Measurements from ENCODE around the gene COL27A1.

COL27A1 gene

GRCh38 chr9:114168281-114169028 lies 13.1 kb downstream of the COL27A1 start:
- no peak for DNase-seq (ENCODE audit: low read depth)
- no peak overlapping the region for H3K4me3 ChIP-seq (ENCODE audit: low read depth, low read length)
- TF ChIP-seq MAX (IDR thresholded peaks at IDR 0.05; ENCODE audit: low read depth, low read length) (no peak), POLR2A (IDR thresholded peaks at IDR 0.05; ENCODE audit: extremely low read depth, insufficient read length) (no peak), MYC (IDR thresholded peaks at IDR 0.05; ENCODE audit: low read depth, low read length) (no peak), CTCF (IDR thresholded peaks at IDR 0.05; ENCODE audit: low read depth, low read length) (no peak)

GRCh38 chr9:114169029-114169951 lies 14.0 kb downstream of the COL27A1 start:
- H3K4me3 ChIP-seq (ENCODE audit: low read depth, low read length), result no peak overlapping the region
- TF ChIP-seq CTCF (IDR thresholded peaks at IDR 0.05; ENCODE audit: low read depth, low read length) (no peak), MAX (IDR thresholded peaks at IDR 0.05; ENCODE audit: low read depth, low read length) (no peak), MYC (IDR thresholded peaks at IDR 0.05; ENCODE audit: low read depth, low read length) (no peak), POLR2A (IDR thresholded peaks at IDR 0.05; ENCODE audit: extremely low read depth, insufficient read length) (no peak)
- DNase-seq (ENCODE audit: low read depth), result no peak

GRCh38 chr9:114169952-114170770 lies 14.8 kb downstream of the COL27A1 start:
- DNase-seq (ENCODE audit: low read depth), result no peak
- TF ChIP-seq POLR2A (IDR thresholded peaks at IDR 0.05; ENCODE audit: extremely low read depth, insufficient read length) (no peak), MYC (IDR thresholded peaks at IDR 0.05; ENCODE audit: low read depth, low read length) (no peak), MAX (IDR thresholded peaks at IDR 0.05; ENCODE audit: low read depth, low read length) (no peak), CTCF (IDR thresholded peaks at IDR 0.05; ENCODE audit: low read depth, low read length) (no peak)
- no peak overlapping the region for H3K4me3 ChIP-seq (ENCODE audit: low read depth, low read length)

GRCh38 chr9:114170771-114171461 lies 15.6 kb downstream of the COL27A1 start:
- TF ChIP-seq MAX (IDR thresholded peaks at IDR 0.05; ENCODE audit: low read depth, low read length), result no peak
- no peak for TF ChIP-seq CTCF (IDR thresholded peaks at IDR 0.05; ENCODE audit: low read depth, low read length)
- no peak for TF ChIP-seq POLR2A (IDR thresholded peaks at IDR 0.05; ENCODE audit: extremely low read depth, insufficient read length)
- TF ChIP-seq MYC (IDR thresholded peaks at IDR 0.05; ENCODE audit: low read depth, low read length), result no peak
- H3K4me3 ChIP-seq (ENCODE audit: low read depth, low read length), result no peak overlapping the region
- no peak for DNase-seq (ENCODE audit: low read depth)

GRCh38 chr9:114171500-114171899 lies 16.2 kb downstream of the COL27A1 start:
- H3K4me3 ChIP-seq (ENCODE audit: low read depth, low read length), result no peak overlapping the region
- no peak for TF ChIP-seq MYC (IDR thresholded peaks at IDR 0.05; ENCODE audit: low read depth, low read length)
- DNase-seq (ENCODE audit: low read depth), result no peak

All from NB4 (cell line).